D721Med (cell line): ENCODE results near the gene GPATCH2.
A peak's percentile ranks its signal among the peaks of the same experiment; 100 is the strongest.

Experiments
- DNase-seq: peaks from one replicate; pipeline ENCODE4 v3.0.0; 2011; ENCODE audit warnings: low spot score; ENCODE audit not compliant: insufficient read length
- FAIRE-seq: peaks from 2 replicates; lab custom pipeline; 2011; peaks lifted over from hg19 to GRCh38; lab: Jason Lieb, UNC
- TF ChIP-seq, protein P1 (sequence below): IDR thresholded peaks from 2 replicates; pipeline ENCODE4 v1.5.1; 2012; ENCODE audit warnings: mild to moderate bottlenecking, control low read depth; ENCODE audit not compliant: insufficient read depth; ENCODE audit errors: missing control alignments

GPATCH2 gene

DNA sequence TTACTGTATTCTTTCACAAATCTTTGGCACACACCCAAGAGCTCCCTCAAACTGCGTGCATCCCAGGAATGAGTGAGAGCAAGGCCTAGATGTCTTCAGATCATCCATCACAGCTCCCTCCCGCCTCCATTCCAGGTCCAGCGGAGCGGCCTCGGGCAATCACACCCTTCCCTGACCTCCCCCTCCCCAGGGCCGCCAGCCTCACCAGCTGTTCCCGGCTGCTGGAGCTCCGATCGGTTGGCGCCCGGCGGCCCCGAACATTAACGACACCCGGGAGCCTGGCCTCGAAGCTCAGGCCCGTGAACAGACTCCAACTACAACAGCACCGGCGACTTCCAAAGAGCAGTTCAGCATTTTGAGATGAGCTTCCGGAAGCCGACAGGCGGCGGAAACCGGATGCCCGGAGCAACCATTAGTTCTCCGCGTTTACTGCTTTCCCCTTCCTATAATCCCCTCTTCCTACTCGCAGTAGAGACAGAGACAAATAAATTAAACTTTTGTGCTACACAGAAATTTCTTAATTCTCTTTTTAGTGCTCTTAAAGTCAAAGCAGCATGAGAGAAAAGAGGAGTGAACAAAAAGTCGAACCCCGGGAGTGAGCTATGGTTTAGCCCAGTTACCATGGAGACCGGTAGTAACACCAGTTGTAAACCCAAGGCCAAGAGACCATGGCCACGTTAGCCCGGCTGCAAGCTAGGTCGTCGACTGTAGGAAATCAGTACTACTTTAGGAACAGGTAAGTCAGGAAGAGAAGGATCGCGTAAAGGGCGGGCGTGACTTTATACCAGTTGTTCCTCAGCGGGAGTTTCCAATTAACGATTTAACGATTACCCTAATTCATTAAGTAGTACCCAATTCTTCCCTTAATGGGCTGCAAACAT lies at the start of gene GPATCH2, which contains the start of gene SPATA17:
Gene GPATCH2, minus strand, starts transcription at position 380 of the 881 bp plus-strand sequence. Its CDS starts 119 bp downstream, at position 261.
Gene SPATA17, plus strand, starts transcription at position 634 of the 881 bp plus-strand sequence. Its CDS starts 35 bp downstream, at position 669.
- DNase-seq = peak; percentile 61
- TF ChIP-seq, protein P1, sequence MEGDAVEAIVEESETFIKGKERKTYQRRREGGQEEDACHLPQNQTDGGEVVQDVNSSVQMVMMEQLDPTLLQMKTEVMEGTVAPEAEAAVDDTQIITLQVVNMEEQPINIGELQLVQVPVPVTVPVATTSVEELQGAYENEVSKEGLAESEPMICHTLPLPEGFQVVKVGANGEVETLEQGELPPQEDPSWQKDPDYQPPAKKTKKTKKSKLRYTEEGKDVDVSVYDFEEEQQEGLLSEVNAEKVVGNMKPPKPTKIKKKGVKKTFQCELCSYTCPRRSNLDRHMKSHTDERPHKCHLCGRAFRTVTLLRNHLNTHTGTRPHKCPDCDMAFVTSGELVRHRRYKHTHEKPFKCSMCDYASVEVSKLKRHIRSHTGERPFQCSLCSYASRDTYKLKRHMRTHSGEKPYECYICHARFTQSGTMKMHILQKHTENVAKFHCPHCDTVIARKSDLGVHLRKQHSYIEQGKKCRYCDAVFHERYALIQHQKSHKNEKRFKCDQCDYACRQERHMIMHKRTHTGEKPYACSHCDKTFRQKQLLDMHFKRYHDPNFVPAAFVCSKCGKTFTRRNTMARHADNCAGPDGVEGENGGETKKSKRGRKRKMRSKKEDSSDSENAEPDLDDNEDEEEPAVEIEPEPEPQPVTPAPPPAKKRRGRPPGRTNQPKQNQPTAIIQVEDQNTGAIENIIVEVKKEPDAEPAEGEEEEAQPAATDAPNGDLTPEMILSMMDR = no peak
- FAIRE-seq = peak; percentile 92

DNA sequence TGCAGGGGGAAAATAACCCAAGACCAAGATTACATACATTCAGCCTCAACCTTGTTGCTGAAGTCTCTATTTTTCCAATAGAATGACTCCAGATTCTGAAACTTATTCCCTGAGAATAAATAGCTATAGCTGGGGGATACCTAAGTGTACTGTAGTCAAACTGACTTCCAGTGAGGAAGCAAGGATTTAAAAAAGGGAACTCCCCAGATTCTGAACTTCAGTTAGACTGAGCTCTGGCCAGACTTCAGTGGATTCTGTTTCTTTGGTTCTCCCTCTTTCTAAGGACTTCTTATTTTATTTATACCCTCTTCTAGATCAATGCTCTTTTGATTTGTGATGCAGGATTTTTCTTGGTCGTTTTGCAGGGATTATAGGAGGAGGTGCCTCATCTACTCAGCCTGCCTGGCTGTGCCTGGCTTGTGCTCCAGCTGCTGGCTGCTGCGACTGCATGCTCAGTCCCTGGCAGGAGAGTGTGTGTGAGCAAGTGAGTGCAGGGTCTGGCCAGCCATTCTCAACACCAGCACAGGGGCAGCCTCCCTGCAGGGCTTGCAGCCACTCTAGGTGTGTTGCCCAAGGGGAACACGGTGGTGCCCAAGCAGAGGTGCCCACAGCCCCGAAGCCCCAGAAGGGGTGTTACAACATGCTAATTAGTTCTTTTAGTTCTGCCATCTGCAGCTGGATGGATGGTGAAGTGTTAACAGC lies 43.3 kb upstream of the GPATCH2 start:
- no peak for FAIRE-seq
- DNase-seq = no peak
- TF ChIP-seq, protein P1 = no peak

DNA sequence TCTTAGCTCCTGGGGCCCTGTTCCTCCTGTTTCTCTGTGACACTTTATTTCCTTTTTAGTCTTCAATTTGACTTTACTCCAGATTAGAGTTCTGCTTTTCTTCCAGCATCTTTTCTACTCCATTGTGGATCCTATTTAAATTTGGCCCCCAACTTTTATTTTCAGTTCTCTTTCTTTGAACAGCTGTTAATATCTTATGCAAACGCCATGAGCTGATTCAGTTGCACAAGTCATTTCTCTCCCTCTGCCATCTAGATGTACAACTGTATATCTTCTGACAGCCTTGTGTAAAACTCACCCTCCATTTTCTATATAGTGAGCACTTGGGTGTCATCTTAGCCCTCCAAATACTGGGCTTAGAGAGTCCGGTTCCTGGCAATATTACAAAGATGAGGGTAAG lies 42.5 kb upstream of the GPATCH2 start:
- FAIRE-seq (no peak), DNase-seq (no peak)
- TF ChIP-seq, protein P1 = no peak

DNA sequence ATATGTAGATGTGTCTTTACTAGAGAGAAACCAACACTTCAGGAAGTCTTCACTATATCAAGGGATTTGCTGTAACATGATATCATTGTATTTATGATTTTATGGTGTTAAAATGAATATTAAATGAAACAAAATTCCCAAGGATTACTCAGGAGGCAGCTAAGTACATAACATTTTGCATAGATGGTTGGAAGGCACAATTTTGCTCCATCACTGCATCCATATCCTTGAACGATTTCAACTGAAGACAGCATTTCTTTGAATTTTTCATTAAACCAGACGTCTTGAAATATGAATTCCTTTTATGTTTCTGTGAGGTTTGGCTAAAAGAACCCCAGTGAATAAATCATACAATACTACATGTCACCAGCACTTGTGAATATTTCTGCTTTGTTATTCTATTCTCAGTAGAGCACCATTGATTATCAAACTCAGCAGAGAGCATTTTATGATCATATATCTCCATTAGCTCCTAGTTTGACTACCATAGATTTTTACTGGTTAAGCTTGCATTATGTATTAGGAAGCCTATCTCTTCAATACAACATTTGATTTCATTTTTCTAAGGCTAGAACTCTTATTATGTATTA lies 37.6 kb upstream of the GPATCH2 start:
- FAIRE-seq (peak; percentile 46), DNase-seq (no peak)
- TF ChIP-seq, protein P1 = no peak

DNA sequence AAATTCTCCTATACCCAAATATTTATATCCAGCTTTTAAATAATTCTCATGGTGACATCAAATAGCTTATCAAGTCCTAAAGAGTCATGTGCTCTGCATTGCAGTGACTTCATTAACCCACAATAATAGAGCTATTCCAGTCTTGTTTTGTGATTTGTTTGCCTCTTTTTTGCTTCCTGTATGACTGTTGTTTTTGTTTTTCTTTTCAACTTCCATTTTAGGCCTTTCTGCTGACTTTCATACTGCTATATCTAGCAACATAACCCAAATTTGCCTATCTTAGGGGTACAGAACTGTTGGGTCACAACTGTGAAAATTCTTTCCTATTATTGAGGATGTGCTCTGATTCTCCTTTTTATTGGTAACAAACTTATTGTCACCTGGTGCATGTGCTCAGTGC lies 30.5 kb upstream of the GPATCH2 start:
- FAIRE-seq (no peak), DNase-seq (no peak)
- TF ChIP-seq, protein P1 = no peak

DNA sequence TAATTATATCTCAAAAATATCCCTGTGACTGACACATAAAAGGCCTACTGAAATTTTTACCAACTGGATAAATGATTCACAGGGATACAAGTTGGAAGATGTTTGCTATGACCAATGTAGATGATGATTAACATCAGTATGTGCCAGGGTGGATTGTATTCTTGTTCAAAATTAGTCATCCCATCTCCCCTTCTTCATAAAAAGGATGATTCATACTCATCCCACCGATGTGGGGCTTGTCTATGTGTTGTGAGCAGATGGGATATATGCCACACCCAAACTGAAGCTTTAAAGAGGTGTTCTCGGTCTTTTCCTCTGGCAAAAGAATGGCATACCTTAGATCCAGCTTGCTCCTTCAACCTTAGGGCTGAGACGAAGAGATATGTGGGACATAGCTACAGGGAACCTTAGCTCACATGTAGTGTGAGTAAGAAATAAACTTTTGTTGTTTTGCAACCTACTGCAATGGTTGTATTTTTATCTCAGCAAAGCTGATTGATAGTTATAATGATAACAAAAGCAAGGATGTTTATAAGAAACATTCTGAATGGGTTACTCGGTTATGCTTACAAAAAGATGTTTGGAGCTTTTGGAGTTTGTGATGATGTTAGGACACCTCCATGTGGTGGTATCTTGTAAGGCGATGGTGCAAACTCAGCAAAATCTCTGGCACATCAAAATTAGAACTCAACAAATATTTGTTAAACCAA lies 29.6 kb upstream of the GPATCH2 start:
- DNase-seq (no peak), FAIRE-seq (peak; percentile 74)
- TF ChIP-seq, protein P1 = peak; percentile 56
